Ishikawa (cell line): ENCODE measurements around the gene PATJ.

Experiments
- CEBPB ChIP-seq: IDR thresholded peaks from 2 replicates; pipeline ENCODE4 v1.6.1; 2012
- CREB1 ChIP-seq: IDR thresholded peaks from 2 replicates; pipeline ENCODE4 v1.6.1; 2012; ENCODE audit warnings: low read depth
- EGR1 ChIP-seq: IDR thresholded peaks from 2 replicates; pipeline ENCODE4 v1.6.1; 2012
- EP300 ChIP-seq: IDR thresholded peaks from 2 replicates; pipeline ENCODE4 v1.6.1; 2012; ENCODE audit warnings: borderline replicate concordance
- FOXM1 ChIP-seq: IDR thresholded peaks from 2 replicates; pipeline ENCODE4 v1.6.1; 2012; ENCODE audit warnings: low read depth, borderline replicate concordance
- NFIC ChIP-seq: IDR thresholded peaks from 2 replicates; pipeline ENCODE4 v1.6.1; 2012
- RAD21 ChIP-seq: IDR thresholded peaks from 2 replicates; pipeline ENCODE4 v1.6.1; 2012; ENCODE audit warnings: low read depth
- TAF1 ChIP-seq: IDR thresholded peaks from 2 replicates; pipeline ENCODE4 v1.6.1; 2012; ENCODE audit warnings: low read depth, mild to moderate bottlenecking
- TCF12 ChIP-seq: IDR thresholded peaks from 2 replicates; pipeline ENCODE4 v1.6.1; 2012; ENCODE audit warnings: low read depth
- TEAD4 ChIP-seq: IDR thresholded peaks from 2 replicates; pipeline ENCODE4 v1.6.1; 2012
- YY1 ChIP-seq: IDR thresholded peaks from 2 replicates; pipeline ENCODE4 v1.6.1; 2012; ENCODE audit warnings: low read depth
- ZBTB7A ChIP-seq: IDR thresholded peaks from 2 replicates; pipeline ENCODE4 v1.6.1; 2012; ENCODE audit warnings: low read depth
- TF ChIP-seq, protein P1 (sequence below): IDR thresholded peaks from 2 replicates; pipeline ENCODE4 v1.6.1; 2012
- TF ChIP-seq, protein P2 (sequence below): IDR thresholded peaks from 2 replicates; pipeline ENCODE4 v1.6.1; 2012
- TF ChIP-seq, protein P3 (sequence below): IDR thresholded peaks from 2 replicates; pipeline ENCODE4 v1.6.1; 2012; ENCODE audit warnings: low read depth, mild to moderate bottlenecking

The PATJ gene

DNA sequence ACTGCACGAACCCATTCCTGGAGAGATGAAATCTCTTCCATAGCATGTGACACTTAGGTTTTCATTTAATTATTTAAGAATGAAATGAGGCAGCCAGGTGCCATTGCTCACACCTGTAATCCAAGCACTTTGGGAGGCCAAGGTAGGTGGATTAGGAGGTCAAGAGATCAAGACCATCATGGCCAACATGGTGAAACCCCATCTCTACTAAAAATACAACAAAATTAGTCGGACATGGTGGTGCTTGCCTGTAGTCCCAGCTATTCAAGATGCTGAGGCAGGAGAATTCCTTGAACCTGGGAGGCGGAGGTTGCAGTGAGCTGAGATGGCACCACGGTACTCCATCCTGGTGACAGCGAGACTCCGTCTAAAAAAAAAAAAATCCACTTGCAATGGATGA is 470.1 kb downstream of the PATJ start:
- TF ChIP-seq NFIC (no peak), CREB1 (no peak), TEAD4 (no peak), EP300 (no peak), RAD21 (no peak)

DNA sequence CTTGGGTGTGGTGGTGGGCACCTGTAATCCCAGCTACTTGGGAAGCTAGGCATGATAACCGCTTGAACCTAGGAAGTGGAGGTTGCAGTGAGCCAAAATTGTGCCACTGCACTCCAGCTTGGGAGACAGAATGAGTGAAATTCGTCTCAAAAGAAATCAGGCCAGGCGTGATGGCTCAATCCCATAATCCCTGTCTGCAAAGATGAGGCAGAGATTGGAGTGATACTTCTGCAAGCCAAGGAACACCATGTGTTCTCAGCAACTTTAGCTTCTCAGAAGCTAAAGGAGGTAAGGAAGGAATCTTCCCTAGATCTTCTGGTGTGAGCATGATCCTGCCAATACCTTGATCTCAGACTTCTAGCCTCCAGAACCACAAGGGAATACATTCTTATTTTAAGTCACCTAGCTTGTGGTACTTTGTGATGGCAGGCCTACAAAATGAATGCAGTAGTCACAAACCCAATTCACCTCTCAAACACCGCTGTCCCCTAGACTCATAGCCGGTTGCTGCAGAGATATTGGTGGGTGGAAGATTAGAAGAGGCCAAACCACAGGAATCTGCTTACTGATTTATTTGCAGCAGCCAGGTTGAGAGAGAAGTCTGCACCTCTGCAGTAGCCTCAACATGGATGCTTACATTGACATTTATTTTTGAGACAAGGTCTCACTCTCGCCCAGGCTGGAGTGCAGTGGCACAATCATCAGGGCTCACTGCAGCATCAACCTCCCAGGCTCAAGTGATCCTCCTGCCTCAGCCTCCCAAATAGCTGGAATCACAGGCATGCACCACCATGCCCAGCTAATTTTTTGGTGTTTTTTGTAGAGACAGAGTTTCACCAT is 471.0 kb downstream of the PATJ start:
- no peak for TF ChIP-seq NFIC

DNA sequence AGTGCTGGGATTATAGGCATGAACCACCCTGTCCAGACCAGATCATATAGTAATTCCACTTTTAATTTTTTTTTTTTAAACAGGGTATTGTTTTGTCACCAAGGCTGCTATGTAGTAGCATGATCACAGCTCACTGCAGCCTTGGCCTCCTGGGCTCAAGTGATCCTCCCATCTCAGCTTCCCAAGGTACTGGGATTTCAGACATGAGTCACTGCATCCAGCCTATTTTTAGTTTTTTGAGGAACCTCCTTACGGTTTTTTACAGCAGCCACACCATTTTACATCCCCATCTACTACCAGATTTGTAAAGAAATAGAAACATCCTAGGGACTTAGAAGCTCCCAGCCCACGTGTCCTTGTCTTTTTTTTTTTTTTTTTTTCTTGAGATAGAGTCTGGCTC is 476.3 kb downstream of the PATJ start:
- TF ChIP-seq, protein P1, sequence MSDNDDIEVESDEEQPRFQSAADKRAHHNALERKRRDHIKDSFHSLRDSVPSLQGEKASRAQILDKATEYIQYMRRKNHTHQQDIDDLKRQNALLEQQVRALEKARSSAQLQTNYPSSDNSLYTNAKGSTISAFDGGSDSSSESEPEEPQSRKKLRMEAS: no peak
- TF ChIP-seq TAF1 (no peak), FOXM1 (no peak)
- TF ChIP-seq, protein P2, sequence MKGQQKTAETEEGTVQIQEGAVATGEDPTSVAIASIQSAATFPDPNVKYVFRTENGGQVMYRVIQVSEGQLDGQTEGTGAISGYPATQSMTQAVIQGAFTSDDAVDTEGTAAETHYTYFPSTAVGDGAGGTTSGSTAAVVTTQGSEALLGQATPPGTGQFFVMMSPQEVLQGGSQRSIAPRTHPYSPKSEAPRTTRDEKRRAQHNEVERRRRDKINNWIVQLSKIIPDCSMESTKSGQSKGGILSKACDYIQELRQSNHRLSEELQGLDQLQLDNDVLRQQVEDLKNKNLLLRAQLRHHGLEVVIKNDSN: no peak
- TF ChIP-seq, protein P3, sequence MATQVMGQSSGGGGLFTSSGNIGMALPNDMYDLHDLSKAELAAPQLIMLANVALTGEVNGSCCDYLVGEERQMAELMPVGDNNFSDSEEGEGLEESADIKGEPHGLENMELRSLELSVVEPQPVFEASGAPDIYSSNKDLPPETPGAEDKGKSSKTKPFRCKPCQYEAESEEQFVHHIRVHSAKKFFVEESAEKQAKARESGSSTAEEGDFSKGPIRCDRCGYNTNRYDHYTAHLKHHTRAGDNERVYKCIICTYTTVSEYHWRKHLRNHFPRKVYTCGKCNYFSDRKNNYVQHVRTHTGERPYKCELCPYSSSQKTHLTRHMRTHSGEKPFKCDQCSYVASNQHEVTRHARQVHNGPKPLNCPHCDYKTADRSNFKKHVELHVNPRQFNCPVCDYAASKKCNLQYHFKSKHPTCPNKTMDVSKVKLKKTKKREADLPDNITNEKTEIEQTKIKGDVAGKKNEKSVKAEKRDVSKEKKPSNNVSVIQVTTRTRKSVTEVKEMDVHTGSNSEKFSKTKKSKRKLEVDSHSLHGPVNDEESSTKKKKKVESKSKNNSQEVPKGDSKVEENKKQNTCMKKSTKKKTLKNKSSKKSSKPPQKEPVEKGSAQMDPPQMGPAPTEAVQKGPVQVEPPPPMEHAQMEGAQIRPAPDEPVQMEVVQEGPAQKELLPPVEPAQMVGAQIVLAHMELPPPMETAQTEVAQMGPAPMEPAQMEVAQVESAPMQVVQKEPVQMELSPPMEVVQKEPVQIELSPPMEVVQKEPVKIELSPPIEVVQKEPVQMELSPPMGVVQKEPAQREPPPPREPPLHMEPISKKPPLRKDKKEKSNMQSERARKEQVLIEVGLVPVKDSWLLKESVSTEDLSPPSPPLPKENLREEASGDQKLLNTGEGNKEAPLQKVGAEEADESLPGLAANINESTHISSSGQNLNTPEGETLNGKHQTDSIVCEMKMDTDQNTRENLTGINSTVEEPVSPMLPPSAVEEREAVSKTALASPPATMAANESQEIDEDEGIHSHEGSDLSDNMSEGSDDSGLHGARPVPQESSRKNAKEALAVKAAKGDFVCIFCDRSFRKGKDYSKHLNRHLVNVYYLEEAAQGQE: no peak

DNA sequence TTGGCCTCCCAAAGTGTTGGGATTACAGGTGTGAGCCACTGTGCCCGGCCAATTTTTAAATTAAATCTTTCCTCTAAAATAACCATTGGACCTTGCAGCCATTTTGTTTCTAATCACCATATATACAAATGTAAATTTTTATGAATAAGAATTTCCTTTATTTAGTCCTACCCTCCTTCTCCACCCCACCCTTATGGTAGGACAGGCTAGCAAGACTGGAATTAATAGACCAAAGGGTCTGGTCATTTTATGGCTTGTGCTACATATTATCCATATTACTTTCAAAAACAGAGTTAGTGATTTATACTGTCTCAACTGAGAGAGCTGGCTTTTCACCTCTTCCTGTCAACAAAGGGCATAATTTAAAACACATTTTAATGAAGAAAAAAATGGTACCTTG is 478.9 kb downstream of the PATJ start:
- no peak for TF ChIP-seq TAF1
- TF ChIP-seq, protein P3: no peak
- TF ChIP-seq TCF12: no peak
- no peak for TF ChIP-seq ZBTB7A
- no peak for TF ChIP-seq EGR1
- TF ChIP-seq NFIC: no peak
- TF ChIP-seq, protein P1: no peak
- no peak for TF ChIP-seq EP300
- TF ChIP-seq CEBPB: no peak
- TF ChIP-seq, protein P2: no peak
- no peak for TF ChIP-seq CREB1
- TF ChIP-seq FOXM1: no peak

DNA sequence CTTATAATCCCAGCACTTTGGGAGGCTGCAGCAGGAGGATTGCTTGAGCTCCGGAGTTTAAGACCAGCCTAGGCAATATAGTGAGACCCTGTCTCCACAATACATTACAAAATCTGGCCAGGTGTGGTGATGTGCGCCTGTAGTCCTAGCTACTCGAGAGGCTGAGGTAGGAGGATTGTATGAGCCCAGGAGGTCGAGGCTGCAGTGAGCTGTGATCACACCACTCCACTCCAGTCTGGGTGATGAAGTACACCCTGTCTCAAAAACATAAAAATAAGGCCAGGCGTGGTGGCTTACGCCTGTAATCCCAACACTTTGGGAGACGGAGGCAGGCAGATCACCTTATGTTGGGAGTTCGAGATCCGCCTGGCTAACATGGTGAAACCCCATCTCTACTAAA is 480.0 kb downstream of the PATJ start:
- TF ChIP-seq TCF12: no peak
- no peak for TF ChIP-seq CEBPB
- no peak for TF ChIP-seq ZBTB7A
- TF ChIP-seq TEAD4: no peak
- TF ChIP-seq FOXM1: no peak
- TF ChIP-seq NFIC: no peak
- TF ChIP-seq CREB1: no peak
- TF ChIP-seq TAF1: no peak
- TF ChIP-seq, protein P3: no peak
- no peak for TF ChIP-seq EP300
- TF ChIP-seq, protein P2: no peak
- TF ChIP-seq YY1: no peak
- TF ChIP-seq RAD21: no peak
- no peak for TF ChIP-seq EGR1
- TF ChIP-seq, protein P1: no peak
